ENCODE data around the gene SAMD4A. TPM values are rescaled to one million over a fixed set of nuclear protein-coding genes. Genes with fewer than 3 reads are reported as not detected.

The SAMD4A gene
- total RNA-seq, 1 donor from 2014 or later = 30.6 TPM

GRCh38 chr14:54792288-54792687 is 225.4 kb downstream of the SAMD4A start:
- TF ChIP-seq CTCF (IDR thresholded peaks at IDR 0.05) = no peak
- Histone ChIP-seq H3K27me3 (ENCODE audit: low read depth) (no peaks in the 10 kb centered on the region), H3K27ac (no peak overlapping the region), H3K4me3 (no peak overlapping the region), H3K4me1 (no peaks in the 10 kb centered on the region), H3K9me3 (peaks cover 5% of the 10 kb centered on the region), H3K36me3 (peaks cover 24% of the 10 kb centered on the region)
- DNase-seq (no peak), ATAC-seq (no peak)
- intact Hi-C loops (cut with DNase I) = no loop called here

- Histone ChIP-seq H3K36me3 (peaks cover 11% of the 10 kb centered on the region), H3K4me3 (no peak overlapping the region), H3K27ac (no peak overlapping the region), H3K9me3 (peaks cover 5% of the 10 kb centered on the region), H3K27me3 (ENCODE audit: low read depth) (no peaks in the 10 kb centered on the region), H3K4me1 (no peaks in the 10 kb centered on the region)
- ATAC-seq (no peak), DNase-seq (no peak)
- intact Hi-C loops (cut with DNase I) = no loop called here
- no peak for TF ChIP-seq CTCF (IDR thresholded peaks at IDR 0.05)
Observed at GRCh38 chr14:54794159-54794558, 227.2 kb downstream of the SAMD4A start.

- Histone ChIP-seq H3K27ac (no peak overlapping the region), H3K4me3 (no peak overlapping the region)
- TF ChIP-seq CTCF (IDR thresholded peaks at IDR 0.05) = no peak
Observed at GRCh38 chr14:54794796-54795195, 227.9 kb downstream of the SAMD4A start.

GRCh38 chr14:54796961-54797360 is 230.0 kb downstream of the SAMD4A start:
- no peaks in the 10 kb centered on the region for H3K36me3 ChIP-seq
- peaks cover 5% of the 10 kb centered on the region for H3K9me3 ChIP-seq
- no peak for TF ChIP-seq CTCF (IDR thresholded peaks at IDR 0.05)
- no peaks in the 10 kb centered on the region for H3K27me3 ChIP-seq (ENCODE audit: low read depth)
- no peaks in the 10 kb centered on the region for H3K4me1 ChIP-seq
- no peak overlapping the region for H3K4me3 ChIP-seq
- ATAC-seq (no peak), DNase-seq (no peak)
- intact Hi-C loops (cut with DNase I) = no loop called here
- H3K27ac ChIP-seq = no peak overlapping the region

More at GRCh38 chr14:54794796-54795195, 227.9 kb downstream of the SAMD4A start:
- no peak for DNase-seq
- intact Hi-C loops (cut with DNase I) = no loop called here
- Histone ChIP-seq H3K9me3 (peaks cover 5% of the 10 kb centered on the region), H3K36me3 (peaks cover 6% of the 10 kb centered on the region), H3K27me3 (ENCODE audit: low read depth) (no peaks in the 10 kb centered on the region), H3K4me1 (no peaks in the 10 kb centered on the region)
- no peak for ATAC-seq

GRCh38 chr14:54797556-54797955 is 230.6 kb downstream of the SAMD4A start:
- no peak for TF ChIP-seq CTCF (IDR thresholded peaks at IDR 0.05)
- Histone ChIP-seq H3K27me3 (ENCODE audit: low read depth) (no peaks in the 10 kb centered on the region), H3K27ac (no peak overlapping the region), H3K4me1 (no peaks in the 10 kb centered on the region), H3K36me3 (no peaks in the 10 kb centered on the region), H3K9me3 (peaks cover 5% of the 10 kb centered on the region), H3K4me3 (no peak overlapping the region)
- ATAC-seq (no peak), DNase-seq (no peak)
- intact Hi-C loops (cut with DNase I) = no loop called here

GRCh38 chr14:54797986-54798385 is 231.1 kb downstream of the SAMD4A start:
- intact Hi-C loops (cut with DNase I) = no loop called here
- H3K27me3 ChIP-seq (ENCODE audit: low read depth) = no peaks in the 10 kb centered on the region

More at GRCh38 chr14:54797986-54798385, 231.1 kb downstream of the SAMD4A start:
- TF ChIP-seq CTCF (IDR thresholded peaks at IDR 0.05) = no peak
- Histone ChIP-seq H3K27ac (no peak overlapping the region), H3K9me3 (peaks cover 5% of the 10 kb centered on the region), H3K36me3 (no peaks in the 10 kb centered on the region), H3K4me3 (no peak overlapping the region), H3K4me1 (no peaks in the 10 kb centered on the region)
- DNase-seq (no peak), ATAC-seq (no peak)

Data from lower lobe of right lung (tissue), 2 donors.